Ovary (tissue), 9 donors: ENCODE data around the gene C13orf46. TPM values are rescaled to one million over a fixed set of nuclear protein-coding genes. Genes with fewer than 3 reads are reported as not detected.

Source experiments
- DNase-seq, 5 donors: peaks; one replicate each; pipeline ENCODE4 v3.0.0-alpha.2; 2019 to 2020
- H3K27ac ChIP-seq, 2 donors: fragments of 200-600 bp; one replicate each; pipeline versions ENCODE4 v1.5.1 to v1.8.0; 2019 to 2022
- H3K27me3 ChIP-seq: fragments of 200-600 bp; one replicate; pipeline ENCODE4 v1.8.0; 2022
- H3K36me3 ChIP-seq: fragments of 200-600 bp; sonication (generic); one replicate; pipeline ENCODE4 v1.5.1; 2019
- H3K4me1 ChIP-seq: one replicate; pipeline ENCODE4 v1.8.1; 2013; ENCODE audit warnings: mild to moderate bottlenecking, moderate library complexity; ENCODE audit not compliant: insufficient read depth
- H3K4me3 ChIP-seq: fragments of 200-600 bp; sonication (generic); one replicate; pipeline ENCODE4 v1.5.1; 2017
- H3K9me3 ChIP-seq, 2 donors: fragments of 200-600 bp in 1 of 2; sonication (generic) in 1 of 2; one replicate each; pipeline versions ENCODE4 v1.5.1 to v1.8.1; 2013 to 2019; ENCODE audit warnings: mild to moderate bottlenecking in 1 of 2, moderate library complexity in 1 of 2
- EP300 ChIP-seq: sonication (generic); formaldehyde crosslinking; IDR thresholded peaks from one replicate; pipeline ENCODE4 v1.6.1; 2017; ENCODE audit warnings: antibody characterized with exemption
- POLR2A ChIP-seq: fragments of 450-650 bp; IDR thresholded peaks from one replicate; pipeline ENCODE4 v1.6.1; 2017; ENCODE audit warnings: antibody characterized with exemption, mild to moderate bottlenecking, moderate library complexity
- WGBS, 3 donors: extraction: QIAGEN DNeasy Blood & Tissue Kit in 1 of 3; methylation state at CpG; one replicate each; pipeline versions ENCODE4 v1.1.5 to v1.1.7; 2013 to 2017; 5-methylcytosine and 5-hydroxymethylcytosine counted together
- intact Hi-C, 4 donors: fragments of 100-400 bp; cut with DNase I; formaldehyde crosslinking; loops; one replicate each; pipeline versions ENCODE4 v1.11.0 to v1.15.1; 2022 to 2023
- polyA plus RNA-seq, 2 donors: library from polyadenylated mRNA; stranded (reverse); fragments of 200-250 nt in 1 of 2; fragments of 350-450 nt in 1 of 2; fragmentation: Illumina TruSeq in 1 of 2; extraction: RNeasy Lipid Tissue Mini Kit (QIAGEN cat#74804) in 1 of 2; gene quantifications; one replicate each; pipeline ENCODE4 v1.2.3, GENCODE V29; 2013 to 2014
- total RNA-seq, 7 donors: library from RNA; depleted of rRNA in 2 of 7; stranded (reverse); fragments of >200 nt in 2 of 7; fragmentation: NEBNext Ultra II Directional in 3 of 7; extraction: Animal tissue kit (Norgen Biotek cat#: 25700) in 3 of 7; gene quantifications; one replicate each; pipeline versions ENCODE4 v1.1.0 to v1.2.4, GENCODE V29; 2016 to 2023
- TF ChIP-seq, protein P1 (sequence below), 3 donors: fragments of 450-650 bp in 2 of 3; fragments of 200-600 bp in 1 of 3; IDR thresholded peaks; one replicate each; pipeline versions ENCODE4 v1.5.1 to v1.8.0; 2016 to 2022; ENCODE audit warnings: antibody characterized with exemption in 3 of 3, mild to moderate bottlenecking in 1 of 3
- donor health status: DM: no; HTN: no; CAD: no; lungs with moderate emphysema.
- donor health status: DM: no; HTN: no; CAD: no.
- donor health status: Bipolar disorder and iron deficiency.
- donor health status: DM: yes; HTN: yes; CAD: no.
- donor health status: DM: no; HTN: no; CAD: no.
- donor health status: DM: yes; HTN: yes; CAD: no.

Gene C13orf46
- total and polyA plus RNA-seq, 9 donors = 0.05 to 2.0 (median 0.50) TPM; not detected in 2

GRCh38 chr13:113960276-113960948 is 13.5 kb downstream of the C13orf46 start:
- TF ChIP-seq POLR2A (no peak), EP300 (no peak)
- TF ChIP-seq, protein P1, sequence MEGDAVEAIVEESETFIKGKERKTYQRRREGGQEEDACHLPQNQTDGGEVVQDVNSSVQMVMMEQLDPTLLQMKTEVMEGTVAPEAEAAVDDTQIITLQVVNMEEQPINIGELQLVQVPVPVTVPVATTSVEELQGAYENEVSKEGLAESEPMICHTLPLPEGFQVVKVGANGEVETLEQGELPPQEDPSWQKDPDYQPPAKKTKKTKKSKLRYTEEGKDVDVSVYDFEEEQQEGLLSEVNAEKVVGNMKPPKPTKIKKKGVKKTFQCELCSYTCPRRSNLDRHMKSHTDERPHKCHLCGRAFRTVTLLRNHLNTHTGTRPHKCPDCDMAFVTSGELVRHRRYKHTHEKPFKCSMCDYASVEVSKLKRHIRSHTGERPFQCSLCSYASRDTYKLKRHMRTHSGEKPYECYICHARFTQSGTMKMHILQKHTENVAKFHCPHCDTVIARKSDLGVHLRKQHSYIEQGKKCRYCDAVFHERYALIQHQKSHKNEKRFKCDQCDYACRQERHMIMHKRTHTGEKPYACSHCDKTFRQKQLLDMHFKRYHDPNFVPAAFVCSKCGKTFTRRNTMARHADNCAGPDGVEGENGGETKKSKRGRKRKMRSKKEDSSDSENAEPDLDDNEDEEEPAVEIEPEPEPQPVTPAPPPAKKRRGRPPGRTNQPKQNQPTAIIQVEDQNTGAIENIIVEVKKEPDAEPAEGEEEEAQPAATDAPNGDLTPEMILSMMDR (IDR thresholded peaks at IDR 0.05) = no peak
- no peaks in the 10 kb centered on the region for H3K36me3 ChIP-seq
- H3K4me1 ChIP-seq = no peaks in the 10 kb centered on the region
- H3K27ac ChIP-seq = no peak overlapping the region
- no peak overlapping the region for H3K4me3 ChIP-seq
- WGBS, 3 donors = 68 to 83% (median 82%) methylated on average over 6 of the region's 6 CpGs
- no peaks in the 10 kb centered on the region for H3K27me3 ChIP-seq
- H3K9me3 ChIP-seq = no peaks in the 10 kb centered on the region
- DNase-seq = no peak
- intact Hi-C loops = no loop called here

- no peak overlapping the region for H3K4me3 ChIP-seq
- H3K27me3 ChIP-seq = no peaks in the 10 kb centered on the region
- 71 to 83% (median 74%) methylated on average over 1 of the region's 1 CpG for WGBS, 3 donors
- TF ChIP-seq POLR2A = no peak
- no peak overlapping the region for H3K27ac ChIP-seq
- H3K36me3 ChIP-seq = no peaks in the 10 kb centered on the region
- intact Hi-C loops = no loop called here
- no peaks in the 10 kb centered on the region for H3K9me3 ChIP-seq
- no peaks in the 10 kb centered on the region for H3K4me1 ChIP-seq
- no peak for DNase-seq
Measured at GRCh38 chr13:113959198-113959597, 14.7 kb downstream of the C13orf46 start.

GRCh38 chr13:113958373-113958772 is 15.5 kb downstream of the C13orf46 start:
- no peaks in the 10 kb centered on the region for H3K27me3 ChIP-seq
- no peak for DNase-seq
- 91 to 93% (median 92%) methylated on average over 22 of the region's 22 CpGs for WGBS, 3 donors
- no peaks in the 10 kb centered on the region for H3K9me3 ChIP-seq
- H3K4me1 ChIP-seq = no peaks in the 10 kb centered on the region
- H3K4me3 ChIP-seq = no peak overlapping the region
- TF ChIP-seq POLR2A (no peak), EP300 (no peak)
- TF ChIP-seq, protein P1 (IDR thresholded peaks at IDR 0.05) = no peak
- no peaks in the 10 kb centered on the region for H3K36me3 ChIP-seq
- no peak overlapping the region for H3K27ac ChIP-seq
- intact Hi-C loops = no loop called here

- H3K4me1 ChIP-seq = no peaks in the 10 kb centered on the region
- no peaks in the 10 kb centered on the region for H3K9me3 ChIP-seq
- peak in 1 of 5 donors; percentile 11 for DNase-seq
- H3K4me3 ChIP-seq = no peak overlapping the region
- no peaks in the 10 kb centered on the region for H3K27me3 ChIP-seq
- H3K36me3 ChIP-seq = no peaks in the 10 kb centered on the region
- 88 to 92% (median 90%) methylated on average over 13 to 14 of the region's 14 CpGs for WGBS, 3 donors
- intact Hi-C loops = no loop called here
- no peak overlapping the region for H3K27ac ChIP-seq
- TF ChIP-seq POLR2A (no peak), EP300 (no peak)
- TF ChIP-seq, protein P1 (IDR thresholded peaks at IDR 0.05) = no peak
Measured at GRCh38 chr13:113956571-113956970, 17.3 kb downstream of the C13orf46 start.

GRCh38 chr13:113955691-113956090 is 18.2 kb downstream of the C13orf46 start:
- Histone ChIP-seq H3K27ac (no peak overlapping the region), H3K36me3 (no peaks in the 10 kb centered on the region), H3K4me1 (no peaks in the 10 kb centered on the region), H3K4me3 (no peak overlapping the region), H3K9me3 (no peaks in the 10 kb centered on the region), H3K27me3 (no peaks in the 10 kb centered on the region)
- intact Hi-C loops = no loop called here
- TF ChIP-seq, protein P1 (IDR thresholded peaks at IDR 0.05) = no peak
- TF ChIP-seq POLR2A (no peak), EP300 (no peak)
- WGBS, 3 donors = 87 to 96% (median 90%) methylated on average over 27 of the region's 27 CpGs
- peak in 1 of 5 donors; percentile 4 for DNase-seq
